Prostate gland (tissue), 2 donors: ENCODE measurements around the gene RAB9A.

Experiments used
- CTCF ChIP-seq, 4 experiments: fragments of 200-600 bp in 2 of 4; fragments of 450-650 bp in 2 of 4; sonication (generic) in 2 of 4; IDR thresholded peaks; 1 replicate in 3 of 4; 2 replicates in 1 of 4; pipeline ENCODE4 v1.5.1; 2016 to 2019; ENCODE audit warnings: antibody characterized with exemption in 4 of 4, mild to moderate bottlenecking in 2 of 4, moderate library complexity in 2 of 4
- POLR2A ChIP-seq: fragments of 450-650 bp; IDR thresholded peaks from one replicate; pipeline ENCODE4 v1.6.1; 2016; ENCODE audit warnings: antibody characterized with exemption, mild to moderate bottlenecking
- POLR2AphosphoS5 ChIP-seq: sonication (generic); formaldehyde crosslinking; IDR thresholded peaks from one replicate; pipeline ENCODE4 v1.6.1; 2017; ENCODE audit warnings: antibody characterized with exemption

GRCh38 chrX:13690836-13691235, 1.9 kb downstream of the RAB9A start:
- TF ChIP-seq CTCF (IDR thresholded peaks at IDR 0.05) (no peak), POLR2AphosphoS5 (no peak), POLR2A (no peak)
